AG09309 (cell line): ENCODE measurements around the gene ARHGAP24.
"Not testable (repeated sequence)": the region's sequence is repeated elsewhere in the genome, so short reads cannot be mapped to it uniquely, and the experiment has no call there.

Experiments
- DNase-seq: peaks from one replicate; pipeline ENCODE4 v3.0.0-alpha.2; 2010; ENCODE audit warnings: low read depth
- H3K4me3 ChIP-seq: 2 replicates; pipeline ENCODE4 v1.5.1; 2011; ENCODE audit warnings: mild to moderate bottlenecking, low read depth, low read length, moderate library complexity; ENCODE audit not compliant: control insufficient read depth
- CTCF ChIP-seq: IDR thresholded peaks from 2 replicates; pipeline ENCODE4 v1.5.1; 2011; ENCODE audit warnings: mild to moderate bottlenecking, low read depth, low read length, inconsistent platforms; ENCODE audit not compliant: insufficient read depth, control insufficient read depth; ENCODE audit errors: missing control alignments

ARHGAP24 gene

GRCh38 chr4:85907001-85907400 is 432.1 kb downstream of the ARHGAP24 start:
- TF ChIP-seq CTCF: no peak
- H3K4me3 ChIP-seq: no peak overlapping the region
- no peak for DNase-seq

- H3K4me3 ChIP-seq: no peak overlapping the region
- no peak for DNase-seq
- TF ChIP-seq CTCF: no peak
Observed at GRCh38 chr4:85909851-85910250, 434.9 kb downstream of the ARHGAP24 start.

GRCh38 chr4:85910985-85911384 is 436.0 kb downstream of the ARHGAP24 start:
- no peak overlapping the region for H3K4me3 ChIP-seq
- no peak for TF ChIP-seq CTCF
- DNase-seq: no peak

GRCh38 chr4:85913931-85914694 is 439.2 kb downstream of the ARHGAP24 start:
- no peak for TF ChIP-seq CTCF
- no peak overlapping the region for H3K4me3 ChIP-seq
- DNase-seq: no peak

GRCh38 chr4:85915570-85915969 is 440.6 kb downstream of the ARHGAP24 start:
- not testable (repeated sequence) for DNase-seq

GRCh38 chr4:85919200-85919887 is 444.4 kb downstream of the ARHGAP24 start:
- H3K4me3 ChIP-seq: no peak overlapping the region
- no peak for TF ChIP-seq CTCF

More at GRCh38 chr4:85915570-85915969, 440.6 kb downstream of the ARHGAP24 start:
- H3K4me3 ChIP-seq: not testable (repeated sequence)

GRCh38 chr4:85925071-85925470 is 450.1 kb downstream of the ARHGAP24 start:
- DNase-seq: no peak
- no peak for TF ChIP-seq CTCF

More at GRCh38 chr4:85919200-85919887, 444.4 kb downstream of the ARHGAP24 start:
- DNase-seq: no peak

More at GRCh38 chr4:85925071-85925470, 450.1 kb downstream of the ARHGAP24 start:
- H3K4me3 ChIP-seq: no peak overlapping the region
